HG02571 (cell line): ENCODE measurements around the gene NPBWR2.

Experiments used
- ATAC-seq: cut with Tn5 transposase; IDR thresholded peaks from one replicate; pipeline ENCODE4 v1.9.1; 2021; ENCODE audit warnings: mild to moderate bottlenecking, moderate library complexity; ENCODE audit not compliant: unreplicated experiment

NPBWR2 gene

GRCh38 chr20:64076061-64076997 lies 31.0 kb downstream of the NPBWR2 start:
- ATAC-seq, result no peak

- no peak for ATAC-seq
These were observed 31.8 kb downstream of the NPBWR2 start for GRCh38 chr20:64075556-64075955.

- ATAC-seq, result no peak
These were observed 32.4 kb downstream of the NPBWR2 start for GRCh38 chr20:64074963-64075362.

- no peak for ATAC-seq
These were observed 33.1 kb downstream of the NPBWR2 start for GRCh38 chr20:64074184-64074789.

- no peak for ATAC-seq
These were observed 33.7 kb downstream of the NPBWR2 start for GRCh38 chr20:64073476-64074183.

- no peak for ATAC-seq
These were observed 34.8 kb downstream of the NPBWR2 start for GRCh38 chr20:64072498-64073063.

GRCh38 chr20:64071341-64072332 lies 35.7 kb downstream of the NPBWR2 start:
- ATAC-seq, result no peak

GRCh38 chr20:64070244-64070993 lies 36.9 kb downstream of the NPBWR2 start:
- ATAC-seq, result no peak

- ATAC-seq, result no peak
These were observed 37.6 kb downstream of the NPBWR2 start for GRCh38 chr20:64069614-64070243.

- ATAC-seq, result no peak
These were observed 38.2 kb downstream of the NPBWR2 start for GRCh38 chr20:64069209-64069613.

- ATAC-seq, result no peak
These were observed 38.8 kb downstream of the NPBWR2 start for GRCh38 chr20:64068386-64069208.

- ATAC-seq, result no peak
These were observed 39.5 kb downstream of the NPBWR2 start for GRCh38 chr20:64067733-64068307.

- no peak for ATAC-seq
These were observed 40.2 kb downstream of the NPBWR2 start for GRCh38 chr20:64067005-64067632.

GRCh38 chr20:64065974-64066343 lies 41.4 kb downstream of the NPBWR2 start:
- ATAC-seq, result no peak

GRCh38 chr20:64065062-64065973 lies 42.0 kb downstream of the NPBWR2 start:
- ATAC-seq, result no peak

GRCh38 chr20:64064145-64064698 lies 43.1 kb downstream of the NPBWR2 start:
- ATAC-seq, result no peak
